Measurements from ENCODE around the gene DCDC2C. TPM values are rescaled to one million over a fixed set of nuclear protein-coding genes. Genes with fewer than 3 reads are reported as not detected.
A peak's percentile ranks its signal among the peaks of the same experiment; 100 is the strongest.
"Not testable (repeated sequence)": the region's sequence is repeated elsewhere in the genome, so short reads cannot be mapped to it uniquely, and the experiment has no call there.

Gene DCDC2C
- total and polyA plus RNA-seq, 2 experiments from 2014 or later = not detected

GRCh38 chr2:3656762-3657721, 46.3 kb upstream of the DCDC2C start:
- Histone ChIP-seq H3K36me3 (no peaks in the 10 kb centered on the region), H3K9me3 (ENCODE audit: low read depth) (no peaks in the 10 kb centered on the region), H3K27me3 (no peaks in the 10 kb centered on the region), H3K4me1 (ENCODE audit: low read depth) (peaks cover 23% of the 10 kb centered on the region), H3K4me3 (no peak overlapping the region), H3K27ac (no peak overlapping the region)
- DNase-seq (ENCODE audit: low read depth in 1 of 2, low spot score in 1 of 2) = peak in 1 of 2 donors; percentile 29
- peak; percentile 25 for TF ChIP-seq CTCF (IDR thresholded peaks at IDR 0.05; ENCODE audit: low read depth, low read length)

- Histone ChIP-seq H3K9me3 (ENCODE audit: low read depth) (no peaks in the 10 kb centered on the region), H3K4me1 (ENCODE audit: low read depth) (peaks cover 21% of the 10 kb centered on the region), H3K36me3 (no peaks in the 10 kb centered on the region), H3K4me3 (no peak within 1 kb of the TSS), H3K27ac (peak within 1 kb of the TSS; percentile 65), H3K27me3 (no peaks in the 10 kb centered on the region)
- DNase-seq (ENCODE audit: low read depth in 1 of 2, low spot score in 1 of 2) = no peak
- TF ChIP-seq CTCF (IDR thresholded peaks at IDR 0.05; ENCODE audit: low read depth, low read length) = no peak
These were observed 45.5 kb upstream of the DCDC2C start, which contains the start of gene ALLC for GRCh38 chr2:3657881-3658280. Gene ALLC (plus strand): TSS chr2:3658200. CDS start chr2:3671158, 12,958 bp downstream.

- peak overlapping the region; percentile 65 for H3K27ac ChIP-seq
- no peak for TF ChIP-seq CTCF (IDR thresholded peaks at IDR 0.05; ENCODE audit: low read depth, low read length)
- H3K9me3 ChIP-seq (ENCODE audit: low read depth) = no peaks in the 10 kb centered on the region
- H3K27me3 ChIP-seq = no peaks in the 10 kb centered on the region
- H3K36me3 ChIP-seq = no peaks in the 10 kb centered on the region
- peaks cover 21% of the 10 kb centered on the region for H3K4me1 ChIP-seq (ENCODE audit: low read depth)
- DNase-seq (ENCODE audit: low read depth in 1 of 2, low spot score in 1 of 2) = peak; percentile 9 to 46
- no peak overlapping the region for H3K4me3 ChIP-seq
These were observed 43.6 kb upstream of the DCDC2C start for GRCh38 chr2:3659447-3660432.

GRCh38 chr2:3660640-3661039, 42.7 kb upstream of the DCDC2C start:
- H3K36me3 ChIP-seq; H3K27ac ChIP-seq; DNase-seq (ENCODE audit: low read depth in 1 of 2, low spot score in 1 of 2); H3K4me3 ChIP-seq; H3K27me3 ChIP-seq; H3K9me3 ChIP-seq (ENCODE audit: low read depth): not testable (repeated sequence)
- peaks cover 21% of the 10 kb centered on the region for H3K4me1 ChIP-seq (ENCODE audit: low read depth)

GRCh38 chr2:3661149-3661660, 42.2 kb upstream of the DCDC2C start:
- DNase-seq (ENCODE audit: low read depth in 1 of 2, low spot score in 1 of 2) = no peak
- Histone ChIP-seq H3K4me1 (ENCODE audit: low read depth) (peaks cover 21% of the 10 kb centered on the region), H3K9me3 (ENCODE audit: low read depth) (no peaks in the 10 kb centered on the region), H3K4me3 (no peak overlapping the region), H3K27me3 (no peaks in the 10 kb centered on the region), H3K27ac (no peak overlapping the region), H3K36me3 (no peaks in the 10 kb centered on the region)
- TF ChIP-seq CTCF (IDR thresholded peaks at IDR 0.05; ENCODE audit: low read depth, low read length) = no peak
